Testis (tissue), 3 donors: ENCODE results near the gene ASB3. TPM values are rescaled to one million over a fixed set of nuclear protein-coding genes. Genes with fewer than 3 reads are reported as not detected.

ENCODE experiments used
- DNase-seq: peaks from one replicate; pipeline ENCODE4 v3.0.0-alpha.2; 2019
- H3K27ac ChIP-seq, 2 donors: fragments of 200-600 bp; sonication (generic); one replicate each; pipeline ENCODE4 v1.5.1; 2019
- H3K27me3 ChIP-seq: fragments of 200-600 bp; sonication (generic); one replicate; pipeline ENCODE4 v1.5.1; 2019
- H3K36me3 ChIP-seq: fragments of 200-600 bp; sonication (generic); one replicate; pipeline ENCODE4 v1.5.1; 2017; ENCODE audit warnings: low read depth; ENCODE audit errors: missing control alignments
- H3K4me1 ChIP-seq: fragments of 200-600 bp; sonication (generic); one replicate; pipeline ENCODE4 v1.5.1; 2019
- H3K4me3 ChIP-seq, 2 donors: fragments of 200-600 bp; sonication (generic); one replicate each; pipeline ENCODE4 v1.5.1; 2017 to 2019
- H3K9me3 ChIP-seq: fragments of 200-600 bp; sonication (generic); one replicate; pipeline ENCODE4 v1.5.1; 2017
- POLR2A ChIP-seq: fragments of 450-650 bp; IDR thresholded peaks from one replicate; pipeline ENCODE4 v1.6.1; 2017; ENCODE audit warnings: antibody characterized with exemption, mild to moderate bottlenecking, moderate library complexity
- WGBS, 2 donors: methylation state at CpG; one replicate each; pipeline ENCODE4 v1.1.5; 2018; 5-methylcytosine and 5-hydroxymethylcytosine counted together
- intact Hi-C: fragments of 100-400 bp; cut with DNase I; formaldehyde crosslinking; loops from one replicate; pipeline ENCODE4 v1.15.1; 2023; ENCODE audit warnings: low total_unique reads
- polyA plus RNA-seq: library from polyadenylated mRNA; stranded (reverse); fragments of 350-450 nt; fragmentation: Illumina TruSeq; extraction: RNeasy Lipid Tissue Mini Kit (QIAGEN cat#74804); gene quantifications from one replicate; pipeline ENCODE4 v1.2.3, GENCODE V29; 2014; ENCODE audit warnings: low read depth, low replicate concordance; ENCODE audit not compliant: insufficient read depth
- total RNA-seq, 2 donors: library from RNA; depleted of rRNA; stranded (reverse); fragments of >200 nt; gene quantifications; one replicate each; pipeline ENCODE4 v1.2.3, GENCODE V29; 2016
- TF ChIP-seq, protein P1 (sequence below), 3 experiments: fragments of 450-650 bp in 2 of 3; fragments of 200-600 bp in 1 of 3; sonication (generic) in 1 of 3; IDR thresholded peaks; one replicate each; pipeline ENCODE4 v1.5.1; 2016 to 2019; ENCODE audit warnings: antibody characterized with exemption in 3 of 3, mild to moderate bottlenecking in 2 of 3, moderate library complexity in 1 of 3

The ASB3 gene
- total and polyA plus RNA-seq, 3 donors from 2014 or later: 26.9 to 31.8 (median 29.0) TPM

- intact Hi-C loops: no loop called here
- Histone ChIP-seq H3K27ac (no peak overlapping the region), H3K27me3 (no peaks in the 10 kb centered on the region), H3K4me1 (no peaks in the 10 kb centered on the region), H3K4me3 (no peak overlapping the region), H3K36me3 (no peaks in the 10 kb centered on the region), H3K9me3 (no peaks in the 10 kb centered on the region)
- 92% methylated on average over 4 of the region's 4 CpGs for WGBS, 2 donors
- TF ChIP-seq, protein P1, sequence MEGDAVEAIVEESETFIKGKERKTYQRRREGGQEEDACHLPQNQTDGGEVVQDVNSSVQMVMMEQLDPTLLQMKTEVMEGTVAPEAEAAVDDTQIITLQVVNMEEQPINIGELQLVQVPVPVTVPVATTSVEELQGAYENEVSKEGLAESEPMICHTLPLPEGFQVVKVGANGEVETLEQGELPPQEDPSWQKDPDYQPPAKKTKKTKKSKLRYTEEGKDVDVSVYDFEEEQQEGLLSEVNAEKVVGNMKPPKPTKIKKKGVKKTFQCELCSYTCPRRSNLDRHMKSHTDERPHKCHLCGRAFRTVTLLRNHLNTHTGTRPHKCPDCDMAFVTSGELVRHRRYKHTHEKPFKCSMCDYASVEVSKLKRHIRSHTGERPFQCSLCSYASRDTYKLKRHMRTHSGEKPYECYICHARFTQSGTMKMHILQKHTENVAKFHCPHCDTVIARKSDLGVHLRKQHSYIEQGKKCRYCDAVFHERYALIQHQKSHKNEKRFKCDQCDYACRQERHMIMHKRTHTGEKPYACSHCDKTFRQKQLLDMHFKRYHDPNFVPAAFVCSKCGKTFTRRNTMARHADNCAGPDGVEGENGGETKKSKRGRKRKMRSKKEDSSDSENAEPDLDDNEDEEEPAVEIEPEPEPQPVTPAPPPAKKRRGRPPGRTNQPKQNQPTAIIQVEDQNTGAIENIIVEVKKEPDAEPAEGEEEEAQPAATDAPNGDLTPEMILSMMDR (IDR thresholded peaks at IDR 0.05): no peak
- TF ChIP-seq POLR2A: no peak
- no peak for DNase-seq
These were observed 91.2 kb downstream of the ASB3 start for GRCh38 chr2:53695575-53695974.

DNA sequence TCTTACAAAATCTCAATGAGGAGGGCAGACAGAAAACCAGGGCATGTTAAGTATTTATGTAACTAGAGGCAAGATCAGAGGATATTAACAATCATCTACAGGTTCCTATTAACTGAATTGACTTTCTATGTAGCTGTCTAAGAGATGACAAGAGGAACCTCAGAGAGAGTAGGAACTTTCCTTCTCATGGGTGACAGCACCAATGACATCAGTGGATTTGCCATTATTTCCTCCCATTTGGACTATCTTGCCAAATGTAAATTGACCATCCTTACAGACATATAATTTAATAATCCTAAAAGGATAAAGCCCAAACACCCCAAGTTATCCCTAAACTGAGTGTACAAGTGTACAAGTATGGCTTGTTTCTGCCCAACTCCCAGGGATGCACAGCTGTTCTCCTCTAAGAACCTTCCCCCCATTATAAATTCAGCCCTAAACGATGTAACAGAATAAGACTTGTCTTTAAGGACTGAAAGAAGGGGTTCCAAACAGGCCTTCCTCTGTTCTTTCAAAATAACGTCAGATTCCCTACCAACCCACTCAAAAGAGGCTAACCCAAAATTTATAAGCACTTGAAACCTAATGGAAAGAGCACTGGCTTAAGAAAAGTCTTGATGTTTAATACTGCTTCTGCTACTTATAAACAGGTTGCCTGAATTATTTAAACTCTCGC lies 92.5 kb downstream of the ASB3 start:
- WGBS, 2 donors: 83 to 86% methylated on average over 3 of the region's 3 CpGs
- intact Hi-C loops: no loop called here

DNA sequence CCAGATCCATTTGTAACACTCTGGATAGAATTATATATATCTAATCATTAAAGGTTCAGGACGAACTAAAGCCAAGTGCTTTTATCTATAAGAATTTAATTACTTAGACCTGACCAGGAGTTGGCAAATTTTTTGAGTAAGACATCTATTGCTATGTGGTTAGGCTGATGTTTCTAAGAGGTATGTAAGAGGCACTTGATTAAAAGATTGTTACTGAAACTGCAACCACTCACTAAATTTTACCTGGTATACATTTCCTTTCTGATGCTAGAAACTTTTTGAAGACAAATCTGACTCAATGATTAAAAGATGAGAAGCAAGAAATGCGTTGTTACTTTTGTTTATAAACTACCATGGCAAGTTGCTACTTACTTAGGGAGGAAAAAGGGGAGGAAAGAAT lies 95.9 kb downstream of the ASB3 start:
- Histone ChIP-seq H3K4me3 (no peak overlapping the region), H3K27me3 (no peaks in the 10 kb centered on the region), H3K27ac (no peak overlapping the region), H3K36me3 (no peaks in the 10 kb centered on the region), H3K9me3 (no peaks in the 10 kb centered on the region), H3K4me1 (no peaks in the 10 kb centered on the region)
- WGBS, 2 donors: 60 to 66% methylated on average over 2 of the region's 2 CpGs
- DNase-seq: no peak
- intact Hi-C loops: no loop called here
- TF ChIP-seq, protein P1 (IDR thresholded peaks at IDR 0.05): no peak
- no peak for TF ChIP-seq POLR2A

More for the DNA sequence above, 92.5 kb downstream of the ASB3 start:
- H3K36me3 ChIP-seq: no peaks in the 10 kb centered on the region
- H3K27me3 ChIP-seq: no peaks in the 10 kb centered on the region
- no peaks in the 10 kb centered on the region for H3K9me3 ChIP-seq
- H3K4me3 ChIP-seq: no peak overlapping the region
- TF ChIP-seq POLR2A: no peak
- TF ChIP-seq, protein P1 (IDR thresholded peaks at IDR 0.05): no peak
- DNase-seq: no peak
- H3K4me1 ChIP-seq: no peaks in the 10 kb centered on the region
- no peak overlapping the region for H3K27ac ChIP-seq

DNA sequence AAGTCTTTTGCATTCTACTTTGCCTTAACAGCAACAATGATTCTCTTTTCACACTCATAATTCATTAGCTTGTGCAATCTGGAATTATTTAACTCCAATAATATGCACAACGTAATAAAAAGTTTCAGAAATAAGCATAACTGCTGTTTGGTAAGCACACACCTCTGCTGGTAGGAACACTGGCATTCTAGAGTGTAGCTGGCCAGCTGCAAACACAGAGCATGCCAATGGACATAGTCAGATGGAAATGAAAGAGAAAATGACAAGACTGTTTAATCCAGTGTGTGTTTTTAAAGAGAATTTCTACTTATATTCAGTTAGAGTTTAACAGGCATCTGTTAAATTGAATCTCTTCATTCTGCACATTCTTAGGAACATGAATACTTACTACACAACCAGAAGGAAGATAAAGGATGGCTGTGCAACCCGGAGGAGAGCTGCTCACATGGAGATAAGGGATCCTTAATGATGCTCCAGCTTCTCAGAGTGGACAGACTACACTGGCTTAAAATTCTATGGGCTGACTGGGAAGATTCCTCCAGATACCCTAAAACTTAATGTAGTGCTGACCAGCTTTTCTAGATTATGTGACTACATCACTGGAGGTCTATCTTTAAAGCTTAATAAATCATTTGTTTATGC lies 113.8 kb downstream of the ASB3 start:
- Histone ChIP-seq H3K27me3 (no peaks in the 10 kb centered on the region), H3K4me3 (no peak overlapping the region), H3K36me3 (no peaks in the 10 kb centered on the region), H3K27ac (no peak overlapping the region), H3K4me1 (no peaks in the 10 kb centered on the region), H3K9me3 (no peaks in the 10 kb centered on the region)
- TF ChIP-seq POLR2A: no peak
- TF ChIP-seq, protein P1 (IDR thresholded peaks at IDR 0.05): no peak
- 43 to 46% methylated on average over 2 of the region's 2 CpGs for WGBS, 2 donors
- intact Hi-C loops: no loop called here
- no peak for DNase-seq
